IPS-20b (cell line): ENCODE data around the gene MUC22.
"Not testable (repeated sequence)": the region's sequence is repeated elsewhere in the genome, so short reads cannot be mapped to it uniquely, and the experiment has no call there.

ENCODE experiments used
- H3K27ac ChIP-seq: one replicate; pipeline ENCODE4 v1.5.1; 2013; ENCODE audit warnings: low read length
- H3K27me3 ChIP-seq: 2 replicates; pipeline ENCODE4 v1.6.1; 2013; ENCODE audit warnings: mild to moderate bottlenecking, low read length, inconsistent platforms; ENCODE audit not compliant: insufficient read depth
- H3K36me3 ChIP-seq: 2 replicates; pipeline ENCODE4 v1.6.1; 2013; ENCODE audit warnings: low read depth, mild to moderate bottlenecking, inconsistent platforms, low read length, moderate library complexity; ENCODE audit not compliant: insufficient read depth
- H3K4me1 ChIP-seq: 2 replicates; pipeline ENCODE4 v1.6.1; 2013; ENCODE audit warnings: mild to moderate bottlenecking, control low read depth, inconsistent platforms, low read length, moderate library complexity; ENCODE audit not compliant: insufficient read depth
- H3K4me3 ChIP-seq: 2 replicates; pipeline ENCODE4 v1.5.1; 2013; ENCODE audit warnings: mild to moderate bottlenecking, low read length, inconsistent platforms
- H3K9ac ChIP-seq: 2 replicates; pipeline ENCODE4 v1.6.1; 2013; ENCODE audit warnings: low read depth, mild to moderate bottlenecking, inconsistent platforms, low read length, moderate library complexity
- H3K9me3 ChIP-seq: 2 replicates; pipeline ENCODE4 v1.6.1; 2013; ENCODE audit warnings: mild to moderate bottlenecking, low read depth, low read length, inconsistent platforms; ENCODE audit not compliant: insufficient read depth

The MUC22 gene

GRCh38 chr6:31000067-31000860 lies 10.0 kb upstream of the MUC22 start:
- not testable (repeated sequence) for H3K36me3 ChIP-seq, H3K9ac ChIP-seq, H3K9me3 ChIP-seq, H3K27me3 ChIP-seq, H3K4me3 ChIP-seq, H3K27ac ChIP-seq, H3K4me1 ChIP-seq

- Histone ChIP-seq H3K9ac (no peak overlapping the region), H3K4me3 (no peak overlapping the region), H3K36me3 (no peaks in the 10 kb centered on the region), H3K4me1 (no peaks in the 10 kb centered on the region), H3K27ac (no peak overlapping the region), H3K9me3 (no peaks in the 10 kb centered on the region), H3K27me3 (no peaks in the 10 kb centered on the region)
Measured at GRCh38 chr6:31001281-31001888, 8.9 kb upstream of the MUC22 start.

- Histone ChIP-seq H3K9ac (no peak overlapping the region), H3K27me3 (no peaks in the 10 kb centered on the region), H3K4me3 (no peak overlapping the region)
Measured at GRCh38 chr6:31002471-31002870, 7.8 kb upstream of the MUC22 start.

DNA sequence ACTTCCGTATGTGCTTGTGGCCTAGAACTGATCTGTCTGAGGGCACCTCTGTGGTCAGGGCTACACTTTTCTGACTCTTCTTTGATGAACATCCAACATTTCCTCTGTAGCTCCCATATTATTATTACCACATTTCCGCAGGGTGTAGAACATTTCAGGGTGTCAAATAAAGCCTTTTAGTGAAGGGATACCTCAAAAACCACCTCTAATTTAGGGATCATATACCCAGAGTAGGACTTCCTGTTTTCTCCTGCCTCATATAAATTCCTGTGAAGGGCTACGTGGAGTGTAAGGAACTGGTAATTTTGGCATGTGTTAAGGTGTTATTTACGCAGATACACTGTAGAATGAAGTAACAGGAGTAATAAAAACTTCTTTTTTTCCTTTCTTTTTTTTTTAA lies 5.5 kb upstream of the MUC22 start:
- Histone ChIP-seq H3K9ac (no peak overlapping the region), H3K4me1 (no peaks in the 10 kb centered on the region), H3K4me3 (no peak overlapping the region), H3K9me3 (no peaks in the 10 kb centered on the region), H3K36me3 (no peaks in the 10 kb centered on the region), H3K27me3 (no peaks in the 10 kb centered on the region), H3K27ac (no peak overlapping the region)

More at GRCh38 chr6:31002471-31002870, 7.8 kb upstream of the MUC22 start:
- Histone ChIP-seq H3K9me3 (no peaks in the 10 kb centered on the region), H3K4me1 (no peaks in the 10 kb centered on the region), H3K27ac (no peak overlapping the region), H3K36me3 (no peaks in the 10 kb centered on the region)

DNA sequence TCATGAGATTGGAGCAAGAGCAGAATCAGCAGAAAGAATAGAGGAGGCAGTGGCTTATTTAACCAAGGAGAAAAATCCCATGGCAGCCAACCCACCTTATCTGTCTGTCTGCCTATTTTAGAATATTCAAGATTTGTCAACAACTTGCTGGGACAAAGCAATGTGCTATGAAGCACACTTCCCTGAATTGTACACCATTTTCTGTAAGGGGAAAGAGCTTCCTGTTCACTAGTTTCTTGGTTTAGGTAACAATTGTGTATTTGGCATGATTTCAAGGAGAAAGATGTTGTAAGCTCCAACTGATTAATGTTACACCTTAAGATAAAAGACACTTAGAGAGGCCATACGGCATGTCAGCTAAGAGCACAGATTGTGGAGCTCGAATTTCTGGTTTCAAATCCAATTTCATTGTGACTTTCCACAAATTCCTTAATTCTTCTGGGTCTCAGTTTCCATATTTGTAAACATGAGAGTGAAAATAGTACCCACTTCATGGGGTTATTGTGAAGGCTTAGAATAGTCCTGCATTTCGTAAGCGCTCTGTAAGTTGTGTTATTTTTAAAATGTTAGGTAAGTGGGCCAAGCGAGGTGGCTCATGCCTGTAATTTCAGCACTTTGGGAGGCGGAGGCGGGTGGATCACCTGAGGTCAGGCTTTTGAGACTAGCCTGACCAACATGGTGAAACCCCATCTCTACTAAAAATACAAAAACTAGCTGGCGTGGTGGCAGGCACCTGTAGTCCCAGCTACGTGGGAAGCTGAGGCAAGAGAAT lies 4.8 kb upstream of the MUC22 start:
- Histone ChIP-seq H3K9ac (no peak overlapping the region), H3K27me3 (no peaks in the 10 kb centered on the region), H3K9me3 (no peaks in the 10 kb centered on the region), H3K4me1 (no peaks in the 10 kb centered on the region), H3K36me3 (no peaks in the 10 kb centered on the region), H3K27ac (no peak overlapping the region), H3K4me3 (no peak overlapping the region)

DNA sequence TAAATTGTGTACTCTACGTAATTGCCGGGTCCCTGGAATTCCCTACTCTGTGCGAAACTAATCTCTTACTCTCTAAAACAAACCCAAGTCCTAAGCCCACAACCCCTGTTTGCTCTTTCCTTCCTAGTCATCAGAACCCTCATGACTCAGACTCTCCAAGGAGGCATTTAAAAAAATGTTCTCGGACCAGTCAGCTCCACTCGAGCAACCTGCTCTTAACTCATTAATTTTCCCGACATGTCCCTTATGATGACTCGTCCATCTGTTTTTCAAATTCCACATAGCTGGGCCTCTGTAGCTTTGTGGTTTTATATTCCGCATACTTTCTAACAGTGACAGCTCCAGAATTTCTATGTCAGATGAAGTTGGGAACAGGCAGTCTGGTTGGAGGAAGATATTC lies 2.6 kb upstream of the MUC22 start:
- no peaks in the 10 kb centered on the region for H3K4me1 ChIP-seq
- H3K36me3 ChIP-seq, result no peaks in the 10 kb centered on the region
- H3K27me3 ChIP-seq, result no peaks in the 10 kb centered on the region
- H3K9ac ChIP-seq, result no peak overlapping the region
- H3K27ac ChIP-seq, result no peak overlapping the region
- H3K4me3 ChIP-seq, result no peak overlapping the region
- no peaks in the 10 kb centered on the region for H3K9me3 ChIP-seq

GRCh38 chr6:31008165-31008564 lies 2.1 kb upstream of the MUC22 start:
- Histone ChIP-seq H3K27ac (no peak overlapping the region), H3K36me3 (no peaks in the 10 kb centered on the region), H3K9ac (no peak overlapping the region), H3K4me3 (no peak overlapping the region), H3K27me3 (no peaks in the 10 kb centered on the region), H3K4me1 (no peaks in the 10 kb centered on the region), H3K9me3 (no peaks in the 10 kb centered on the region)

GRCh38 chr6:31009731-31010130 lies 543 bp upstream of the MUC22 start:
- Histone ChIP-seq H3K4me1 (no peaks in the 10 kb centered on the region), H3K9ac (no peak overlapping the region), H3K4me3 (no peak overlapping the region), H3K36me3 (no peaks in the 10 kb centered on the region), H3K27me3 (no peaks in the 10 kb centered on the region), H3K27ac (no peak overlapping the region), H3K9me3 (no peaks in the 10 kb centered on the region)

GRCh38 chr6:31011153-31011552 lies 879 bp downstream of the MUC22 start:
- 0 out of 2 replicates have a peak, but pooled peaks cover 2% of the 10 kb centered on the region for H3K9me3 ChIP-seq
- no peaks in the 10 kb centered on the region for H3K4me1 ChIP-seq
- H3K9ac ChIP-seq, result no peak overlapping the region
- no peaks in the 10 kb centered on the region for H3K36me3 ChIP-seq
- no peaks in the 10 kb centered on the region for H3K27me3 ChIP-seq
- H3K27ac ChIP-seq, result no peak overlapping the region
- H3K4me3 ChIP-seq, result no peak overlapping the region

GRCh38 chr6:31016659-31017299 lies 6.5 kb downstream of the MUC22 start:
- Histone ChIP-seq H3K27me3 (peaks cover 5% of the 10 kb centered on the region; the same call in 1 of the 2 replicates), H3K27ac (no peak overlapping the region), H3K36me3 (no peaks in the 10 kb centered on the region)

GRCh38 chr6:31017436-31017835 lies 7.2 kb downstream of the MUC22 start:
- not testable (repeated sequence) for H3K36me3 ChIP-seq, H3K9ac ChIP-seq, H3K27me3 ChIP-seq, H3K27ac ChIP-seq, H3K9me3 ChIP-seq, H3K4me3 ChIP-seq, H3K4me1 ChIP-seq

More at GRCh38 chr6:31016659-31017299, 6.5 kb downstream of the MUC22 start:
- no peak overlapping the region for H3K9ac ChIP-seq
- H3K9me3 ChIP-seq, result 0 out of 2 replicates have a peak, but pooled peaks cover 5% of the 10 kb centered on the region
- no peaks in the 10 kb centered on the region for H3K4me1 ChIP-seq
- H3K4me3 ChIP-seq, result no peak overlapping the region
